Pulmonary artery endothelial cell (primary cell): ENCODE measurements around the gene KATNB1. TPM values are rescaled to one million over a fixed set of nuclear protein-coding genes. Genes with fewer than 3 reads are reported as not detected.
A peak's percentile ranks its signal among the peaks of the same experiment; 100 is the strongest.
"Not testable (repeated sequence)": the region's sequence is repeated elsewhere in the genome, so short reads cannot be mapped to it uniquely, and the experiment has no call there.

Source experiments
- DNase-seq: peaks from one replicate; pipeline ENCODE4 v3.0.0-alpha.2; 2011; ENCODE audit warnings: low read depth, low spot score
- total RNA-seq: library from RNA; depleted of rRNA; stranded (reverse); fragments of >200 nt; gene quantifications from 2 replicates; pipeline ENCODE4 v1.2.3, GENCODE V29; 2014

KATNB1 gene
- total RNA-seq, 1 donor from 2014 or later = 25.4 TPM

DNA sequence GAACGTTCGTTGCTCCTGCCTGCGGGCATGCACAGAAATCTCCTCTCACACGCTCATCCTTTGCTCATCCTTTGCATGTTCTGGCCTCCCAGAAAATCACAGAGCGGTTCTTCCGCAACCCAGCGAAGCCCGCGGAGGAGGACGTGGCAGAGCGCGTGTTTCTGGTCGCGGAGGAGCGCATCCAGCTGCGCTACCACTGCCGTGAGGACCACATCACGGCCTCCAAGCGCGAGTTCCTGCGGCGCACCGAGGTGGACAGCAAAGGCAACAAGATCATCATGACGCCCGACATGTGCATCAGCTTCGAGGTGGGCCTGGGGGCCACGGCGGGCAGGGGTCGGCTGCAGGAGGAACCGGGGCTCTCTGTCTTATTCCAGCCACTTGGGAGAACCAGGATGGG, 9.6 kb upstream of the KATNB1 start:
- DNase-seq = no peak

DNA sequence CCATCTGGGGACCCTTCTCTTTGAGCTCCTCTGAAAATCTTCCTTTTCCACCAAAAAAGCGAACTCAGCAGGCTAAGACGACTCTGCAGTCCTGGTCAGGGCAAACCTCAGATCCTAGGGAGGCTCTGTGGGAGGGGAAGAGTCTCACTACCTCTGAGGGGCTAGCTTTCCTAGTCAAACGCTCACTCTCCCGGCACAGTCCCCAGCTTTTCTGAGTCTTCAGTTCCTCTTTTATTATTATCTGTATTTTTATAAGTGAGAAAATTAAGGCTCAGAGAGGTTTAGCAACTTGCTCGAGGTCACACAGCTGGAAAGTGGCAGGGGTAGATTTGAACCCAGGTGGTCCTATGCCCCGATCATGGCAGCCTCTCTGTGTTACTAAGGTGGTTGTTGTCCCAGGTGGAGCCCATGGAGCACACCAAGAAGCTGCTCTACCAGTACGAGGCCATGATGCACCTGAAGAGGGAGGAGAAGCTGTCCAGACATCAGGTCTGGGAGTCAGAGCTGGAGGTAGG, 9.1 kb upstream of the KATNB1 start:
- no peak for DNase-seq

DNA sequence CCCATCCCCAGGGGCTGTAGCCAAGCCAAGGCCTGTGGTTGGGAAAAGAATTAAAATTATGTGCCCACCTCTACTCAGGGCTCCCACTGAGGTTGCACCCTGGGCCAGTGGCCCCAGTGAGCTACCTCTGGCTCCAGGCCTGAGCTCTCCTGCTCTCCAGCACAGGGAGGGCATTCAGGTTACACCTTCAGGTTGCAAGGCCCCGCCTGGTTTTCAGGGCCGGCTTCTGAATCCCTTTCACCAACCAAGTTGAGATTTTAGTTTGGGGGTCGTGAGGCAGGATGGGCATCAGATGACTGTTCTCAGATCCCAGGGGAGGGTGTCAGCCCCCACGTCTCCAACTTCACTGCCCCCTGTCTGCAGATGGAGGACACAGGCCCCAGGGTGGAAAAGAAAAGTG, 8.0 kb upstream of the KATNB1 start:
- DNase-seq = no peak

DNA sequence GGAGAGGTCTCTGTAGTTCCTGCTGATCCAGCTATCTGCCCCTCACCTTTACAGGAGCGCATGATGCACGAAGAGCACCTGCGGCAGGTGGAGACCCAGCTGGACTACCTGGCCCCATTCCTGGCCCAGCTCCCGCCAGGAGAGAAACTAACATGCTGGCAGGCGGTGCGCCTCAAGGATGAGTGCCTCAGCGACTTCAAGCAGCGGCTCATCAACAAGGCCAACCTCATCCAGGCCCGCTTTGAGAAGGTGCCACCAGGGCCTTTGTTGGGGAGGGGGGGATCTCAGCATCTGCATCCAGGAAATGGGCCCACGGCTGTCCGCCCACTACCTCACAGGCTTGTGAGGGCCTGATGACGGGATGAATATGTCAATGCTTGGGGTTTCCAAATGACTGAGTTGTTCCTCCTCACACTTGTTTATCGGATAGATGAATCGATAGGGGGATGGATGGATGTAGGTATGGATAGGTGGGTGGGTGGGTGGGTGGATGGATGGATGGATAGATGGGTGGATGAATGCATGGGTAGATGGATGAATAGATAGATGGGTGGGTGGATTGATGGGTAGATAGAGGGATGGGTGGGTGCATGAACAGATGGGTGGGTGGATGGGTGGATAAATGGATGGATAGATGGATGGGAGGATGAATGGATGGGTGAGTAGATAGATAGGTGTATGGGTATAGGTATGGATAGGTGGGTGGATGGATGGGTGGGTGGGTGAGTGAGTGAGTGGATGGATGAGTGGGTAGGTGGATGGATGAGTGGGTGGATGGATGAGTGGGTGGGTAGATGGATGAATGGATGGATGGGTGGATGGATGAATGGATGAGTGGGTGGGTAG, 7.0 kb upstream of the KATNB1 start:
- DNase-seq = no peak

DNA sequence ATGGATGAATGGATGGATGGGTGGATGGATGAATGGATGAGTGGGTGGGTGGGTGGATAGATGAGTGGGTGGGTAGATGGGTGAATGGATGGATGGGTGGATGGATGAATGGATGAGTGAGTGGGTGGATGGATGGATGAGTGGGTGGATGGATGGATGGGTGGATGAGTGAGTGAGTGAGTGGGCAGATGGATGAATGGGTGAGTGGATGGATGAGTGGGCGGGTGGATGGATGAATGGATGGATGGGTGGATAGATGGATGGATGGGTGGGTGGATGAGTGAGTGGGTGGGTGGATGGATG, 6.4 kb upstream of the KATNB1 start:
- DNase-seq = no peak

DNA sequence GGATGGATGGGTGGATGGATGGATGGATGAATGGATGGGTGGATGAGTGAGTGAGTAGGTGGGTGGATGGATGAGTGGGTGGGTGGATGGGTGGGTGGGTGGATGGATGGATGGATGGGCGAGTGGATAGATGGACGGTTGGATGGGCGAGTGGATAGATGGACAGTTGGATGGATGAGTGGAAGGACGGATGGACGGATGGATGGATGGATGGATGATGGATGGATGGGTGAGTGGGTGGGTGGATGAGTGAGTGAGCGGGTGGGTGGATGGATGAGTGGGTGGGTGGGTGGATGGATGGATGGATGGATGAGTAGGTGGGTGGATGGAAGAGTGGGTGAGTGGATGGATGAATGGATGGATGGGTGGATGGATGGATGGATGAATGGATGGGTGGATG, 5.7 kb upstream of the KATNB1 start:
- DNase-seq = not testable (repeated sequence)

DNA sequence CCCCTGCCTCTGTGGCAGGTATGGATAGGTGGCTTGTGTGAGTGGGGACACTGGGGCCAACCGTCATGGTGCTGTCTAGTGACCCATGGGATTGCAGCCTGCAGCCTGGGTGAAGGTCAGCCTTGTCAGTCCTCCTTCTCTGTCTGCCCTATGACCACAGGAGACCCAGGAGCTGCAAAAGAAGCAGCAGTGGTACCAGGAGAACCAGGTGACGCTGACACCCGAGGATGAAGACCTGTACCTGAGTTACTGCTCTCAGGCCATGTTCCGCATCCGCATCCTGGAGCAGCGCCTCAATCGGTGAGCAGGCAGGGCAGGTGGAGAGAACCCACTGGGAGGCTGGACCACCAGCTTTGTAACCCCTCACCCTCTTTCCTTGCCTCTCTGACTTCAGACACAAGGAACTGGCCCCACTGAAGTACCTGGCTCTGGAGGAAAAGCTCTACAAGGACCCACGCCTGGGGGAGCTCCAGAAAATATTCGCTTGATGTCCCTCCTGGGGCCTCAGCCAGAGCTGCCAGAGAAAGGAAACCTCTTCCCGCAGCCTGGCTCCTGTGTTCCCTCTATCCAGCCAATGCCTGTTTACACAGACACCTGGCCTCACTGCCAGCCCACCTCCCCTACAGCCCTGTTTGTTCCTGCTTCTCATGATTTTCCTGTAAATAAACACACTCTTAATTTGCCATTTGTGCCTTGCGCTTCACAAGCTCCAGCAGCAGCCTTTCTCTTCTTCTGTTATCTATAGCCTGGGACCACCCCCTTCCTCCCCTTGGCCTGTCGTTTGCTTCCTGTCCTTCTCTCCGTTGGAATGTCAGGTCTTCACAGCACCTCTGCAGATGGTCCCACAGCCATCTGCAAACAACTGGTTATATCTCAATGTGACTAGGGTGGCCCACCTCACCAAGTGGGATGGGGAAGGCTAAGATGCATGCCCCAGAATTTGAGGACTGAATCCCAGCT, 4.5 kb upstream of the KATNB1 start:
- DNase-seq = no peak

DNA sequence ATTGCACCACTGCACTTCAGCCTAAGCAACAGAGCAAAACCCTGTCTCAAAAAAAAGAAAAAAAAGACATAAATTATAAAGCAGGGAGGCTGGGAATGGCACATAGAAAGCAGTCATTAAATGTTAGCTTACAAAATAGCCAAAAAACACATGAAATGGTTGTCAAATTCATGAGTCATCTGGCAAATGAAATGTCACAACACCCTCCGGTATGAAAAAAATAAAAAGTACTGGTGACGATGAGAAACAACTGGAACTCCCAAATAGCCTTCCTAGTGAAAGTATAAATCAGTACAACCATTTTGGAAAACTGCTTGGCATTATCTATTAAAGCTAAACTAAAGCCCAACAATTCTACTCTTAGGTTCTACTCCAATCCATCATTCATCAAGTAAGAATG, 3.5 kb upstream of the KATNB1 start:
- DNase-seq = no peak

DNA sequence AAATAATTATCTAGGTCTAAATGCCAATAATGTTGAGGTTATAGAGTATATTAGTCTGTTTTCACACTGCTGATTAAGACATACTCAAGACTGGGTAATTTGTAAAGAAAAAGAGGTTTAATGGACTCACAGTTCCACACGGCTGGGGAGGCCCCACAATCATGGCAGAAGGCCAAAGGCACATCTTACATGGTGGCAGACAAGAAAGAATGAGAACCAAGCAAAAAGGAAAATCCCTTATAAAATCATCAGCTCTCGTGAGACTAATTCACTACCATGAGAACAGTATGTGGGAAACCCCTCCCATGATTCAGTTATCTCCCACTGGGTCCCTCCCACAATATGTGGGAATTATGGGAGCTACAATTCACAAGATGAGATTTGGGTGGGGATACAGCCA, 2.9 kb upstream of the KATNB1 start:
- DNase-seq = no peak

DNA sequence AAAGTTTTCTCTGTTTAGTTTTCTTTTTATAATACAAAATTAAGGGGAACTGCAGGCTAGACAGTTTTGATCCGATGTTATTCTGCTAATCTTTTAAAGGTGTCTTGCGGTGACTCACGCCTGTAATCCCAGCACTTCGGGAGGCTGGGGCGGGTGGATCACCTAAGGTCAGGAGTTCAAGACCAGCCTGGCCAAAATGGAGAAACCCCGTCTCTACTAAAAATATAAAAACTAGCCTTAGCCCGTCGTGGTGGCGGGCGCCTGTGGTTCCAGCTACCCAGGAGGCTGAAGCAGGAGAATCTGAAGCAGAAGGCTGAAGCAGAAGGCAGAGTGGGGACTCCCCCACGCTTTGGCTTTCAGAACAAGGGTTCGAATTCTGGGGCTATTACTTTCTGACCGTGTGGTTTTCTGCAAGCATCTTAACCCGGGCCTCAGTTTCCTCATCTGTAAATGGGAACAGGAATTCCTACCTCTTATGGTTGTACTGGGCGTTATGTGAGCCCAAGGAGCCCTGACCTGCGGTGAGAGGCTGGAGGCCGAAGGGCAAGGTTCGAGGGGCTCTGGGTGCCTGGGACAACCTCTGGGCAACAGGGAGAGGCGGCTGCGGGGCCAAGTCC, 1.2 kb upstream of the KATNB1 start:
- no peak for DNase-seq

DNA sequence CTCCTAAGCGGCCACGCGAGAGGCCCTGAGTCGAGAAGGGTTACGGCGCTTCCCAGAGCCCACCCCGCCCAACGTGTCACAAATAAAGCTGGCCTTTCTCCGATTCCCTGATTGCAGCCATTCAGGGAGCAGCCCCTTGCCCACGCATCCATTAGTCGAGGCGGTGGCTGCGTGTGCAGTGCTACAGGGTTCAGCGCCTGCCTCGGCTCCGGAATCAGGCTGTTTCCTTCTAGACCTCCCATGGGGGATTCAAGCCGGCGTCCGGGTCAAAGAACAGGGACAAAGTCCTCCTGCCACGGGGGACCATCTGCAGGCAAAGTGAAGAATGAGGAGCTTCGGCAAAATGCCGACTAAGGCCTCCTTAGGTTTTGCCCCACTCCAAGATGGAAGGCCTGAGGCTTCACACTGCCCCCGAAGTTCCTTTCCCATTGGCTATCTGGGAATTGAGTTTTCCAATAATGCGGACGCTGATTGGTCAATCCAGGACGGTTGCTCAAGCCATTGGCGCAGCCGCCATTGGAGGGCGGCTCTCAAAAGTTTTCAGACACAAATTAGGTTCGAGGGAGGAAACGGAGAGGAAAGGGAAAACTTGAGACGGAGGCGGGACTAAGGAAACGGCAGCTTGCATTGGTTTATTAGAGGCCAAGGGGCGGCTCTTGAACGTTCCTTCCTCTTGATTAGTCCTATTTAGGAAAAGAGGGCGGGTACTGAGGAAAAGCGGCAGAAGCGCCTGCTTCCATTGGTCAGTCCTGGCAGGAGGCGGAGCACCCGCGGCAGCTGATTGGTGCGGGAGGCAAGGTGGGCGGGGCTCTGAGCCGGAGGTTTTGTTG, 430 bp upstream of the KATNB1 start:
- peak; percentile 100 for DNase-seq

DNA sequence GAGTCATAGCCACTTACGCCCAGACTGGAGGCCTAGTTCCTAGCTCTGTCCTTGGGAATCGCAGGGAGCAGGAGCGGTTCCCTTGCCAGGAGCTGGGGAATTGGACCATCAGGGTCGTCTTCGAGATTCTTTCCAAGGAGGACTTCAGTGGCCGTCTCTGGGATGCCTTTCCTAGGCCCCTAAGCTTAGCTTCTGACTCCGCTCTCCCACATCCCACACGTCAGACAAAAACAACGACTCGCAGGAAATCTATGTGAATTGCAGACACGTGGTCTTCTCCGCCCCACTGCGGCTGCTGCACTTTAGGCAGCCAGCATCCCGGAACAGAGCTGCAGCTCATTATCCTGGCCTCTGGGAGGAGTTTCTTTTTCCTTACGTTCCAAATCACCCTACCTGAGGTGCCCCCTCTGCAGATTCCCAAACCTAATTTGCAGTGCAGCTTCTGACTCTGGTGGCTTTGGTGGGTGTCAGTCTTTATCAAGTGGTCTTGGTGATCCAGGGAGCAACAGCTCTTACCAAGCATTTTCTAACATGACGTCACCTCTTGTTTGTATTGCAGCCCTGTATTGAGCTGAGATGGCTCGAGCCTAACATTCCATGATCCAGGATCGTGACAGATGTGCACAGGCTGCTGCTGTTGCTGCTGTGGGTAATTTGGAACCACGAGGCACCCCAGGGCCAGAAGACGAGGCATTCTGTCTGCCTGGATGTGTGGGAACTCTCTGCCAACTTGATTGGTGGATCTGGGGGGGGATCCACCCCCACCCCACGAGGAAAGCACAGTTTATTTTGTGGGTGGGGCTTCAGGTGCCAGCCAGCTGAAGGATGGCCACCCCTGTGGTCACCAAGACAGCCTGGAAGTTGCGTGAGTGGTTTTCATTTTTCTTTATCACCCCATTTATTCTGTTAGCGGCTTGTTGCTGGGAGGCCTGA, 1.1 kb downstream of the KATNB1 start:
- peak; percentile 36 for DNase-seq

DNA sequence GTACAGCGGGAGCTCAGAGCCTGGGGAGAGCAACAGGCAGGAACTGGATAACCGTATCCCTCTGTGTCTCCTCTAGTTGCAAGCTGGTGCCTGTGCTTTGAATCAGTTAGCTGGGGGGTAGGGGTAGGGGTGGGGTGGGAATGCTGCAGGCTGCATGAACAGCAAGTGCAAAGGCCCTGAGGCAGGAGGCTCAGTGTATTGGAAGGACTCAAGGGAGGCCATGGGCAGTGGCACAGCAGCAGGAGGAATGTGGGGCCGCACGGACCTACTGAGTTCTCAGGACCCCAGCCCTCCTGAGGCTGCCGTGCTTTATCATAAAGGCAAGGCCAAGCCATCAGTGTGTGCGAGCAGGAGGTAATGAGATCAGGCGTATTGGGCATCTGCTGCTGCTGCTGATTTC, 3.3 kb downstream of the KATNB1 start:
- no peak for DNase-seq

DNA sequence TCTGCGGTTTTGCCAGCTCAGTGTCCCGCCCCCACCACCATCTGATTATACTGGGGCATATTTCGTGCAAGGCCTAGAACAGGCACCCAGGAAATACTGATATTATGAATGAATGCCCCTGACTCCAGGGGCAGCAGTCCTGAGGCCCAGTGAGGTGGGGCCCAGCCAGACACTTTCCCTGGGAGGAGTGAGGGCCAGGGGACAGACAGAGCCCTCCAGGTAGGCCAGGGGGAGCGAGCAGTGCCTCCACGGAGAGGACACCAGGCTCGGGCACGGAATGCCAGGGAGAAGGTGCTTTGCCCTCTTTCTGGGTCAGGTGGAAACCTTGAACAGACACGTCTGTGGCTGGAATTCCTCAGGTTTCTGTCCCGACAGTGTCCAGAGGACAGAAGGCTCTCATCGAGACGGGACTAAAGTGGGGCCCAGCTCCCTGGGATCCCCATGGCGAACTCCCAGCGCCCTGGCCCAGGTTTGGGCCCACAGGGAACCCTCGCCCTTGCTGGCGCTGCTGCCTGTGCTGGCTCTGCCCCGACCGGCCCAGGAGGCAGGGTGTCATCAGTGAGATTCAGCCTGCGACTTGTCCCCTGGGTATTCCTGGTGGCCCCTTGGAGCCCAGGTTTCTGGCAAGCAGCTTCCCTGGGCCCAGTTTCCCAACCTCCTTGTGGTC, 4.3 kb downstream of the KATNB1 start:
- no peak for DNase-seq

DNA sequence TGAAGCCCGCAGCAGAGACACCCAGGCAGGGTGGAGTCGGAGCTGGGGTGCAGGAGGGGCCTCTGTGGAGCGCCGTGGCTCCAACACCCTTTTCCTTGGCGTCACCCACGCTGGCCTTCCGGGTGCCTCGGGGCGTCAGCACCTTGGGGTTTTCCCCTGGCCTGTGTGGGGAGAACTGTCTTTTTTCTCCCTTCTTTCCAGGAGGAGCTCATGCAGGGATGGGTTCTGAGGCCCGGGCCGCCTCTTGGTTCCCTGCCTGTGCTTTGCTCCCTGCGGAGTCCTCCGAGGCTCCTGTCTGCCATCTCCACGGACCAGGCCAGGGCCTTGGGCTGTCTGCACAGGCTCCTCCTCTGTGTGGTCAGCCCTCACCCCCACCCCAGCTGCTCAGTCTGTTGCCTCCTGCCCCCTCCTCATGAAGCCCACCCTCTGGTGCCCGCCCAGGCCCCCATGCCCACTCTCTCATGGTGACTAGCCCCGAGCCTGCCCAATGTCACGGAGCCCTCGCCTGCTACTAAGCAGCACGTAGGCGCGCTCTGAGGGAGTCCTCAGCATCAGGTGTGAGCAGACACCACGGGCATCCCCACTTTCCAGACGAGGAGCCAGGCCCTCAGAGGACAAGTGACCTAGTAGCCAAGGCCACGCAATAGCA, 5.0 kb downstream of the KATNB1 start:
- no peak for DNase-seq

DNA sequence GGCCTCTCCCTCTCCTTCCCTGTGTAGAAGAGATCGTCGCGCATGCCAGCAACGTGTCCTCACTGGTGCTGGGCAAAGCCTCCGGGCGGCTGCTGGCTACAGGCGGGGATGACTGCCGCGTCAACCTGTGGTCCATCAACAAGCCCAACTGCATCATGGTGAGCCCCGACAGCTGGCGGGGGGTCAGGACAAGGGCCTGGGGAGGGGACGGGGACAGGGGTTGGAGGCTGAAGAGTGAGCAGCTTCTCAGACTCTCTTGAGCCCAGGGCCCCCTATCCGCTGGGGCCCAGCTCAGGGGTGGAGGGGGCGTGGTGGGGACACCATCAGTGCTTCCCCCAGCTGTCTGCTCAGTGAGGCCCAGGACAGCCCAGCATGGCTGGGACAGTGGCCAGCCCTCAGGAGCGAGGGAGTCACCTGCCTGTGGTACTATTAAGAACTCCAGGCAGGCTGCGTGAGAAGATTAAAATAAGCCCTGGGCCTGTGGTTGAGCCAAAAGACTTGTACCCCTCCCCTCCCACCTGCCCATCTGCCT, 6.2 kb downstream of the KATNB1 start:
- DNase-seq = no peak

DNA sequence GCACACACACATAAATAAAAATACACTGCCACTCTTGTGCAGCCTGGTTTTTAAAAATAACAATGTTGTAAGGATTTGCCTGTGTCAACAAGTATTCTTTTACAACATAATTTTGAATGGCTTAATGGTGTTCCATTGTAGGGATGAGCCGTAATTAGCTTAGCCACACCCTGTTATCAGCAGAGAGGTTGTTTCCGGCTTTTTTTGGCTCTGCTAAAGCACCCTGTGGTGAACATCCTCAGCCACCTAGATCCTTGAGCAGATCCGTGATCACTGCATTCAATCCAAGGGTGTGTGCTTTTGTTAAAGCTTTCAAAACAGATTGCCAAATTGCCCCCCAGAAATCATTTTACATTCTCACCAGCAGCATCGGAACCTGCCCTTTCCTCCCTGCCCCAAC, 7.0 kb downstream of the KATNB1 start:
- no peak for DNase-seq

DNA sequence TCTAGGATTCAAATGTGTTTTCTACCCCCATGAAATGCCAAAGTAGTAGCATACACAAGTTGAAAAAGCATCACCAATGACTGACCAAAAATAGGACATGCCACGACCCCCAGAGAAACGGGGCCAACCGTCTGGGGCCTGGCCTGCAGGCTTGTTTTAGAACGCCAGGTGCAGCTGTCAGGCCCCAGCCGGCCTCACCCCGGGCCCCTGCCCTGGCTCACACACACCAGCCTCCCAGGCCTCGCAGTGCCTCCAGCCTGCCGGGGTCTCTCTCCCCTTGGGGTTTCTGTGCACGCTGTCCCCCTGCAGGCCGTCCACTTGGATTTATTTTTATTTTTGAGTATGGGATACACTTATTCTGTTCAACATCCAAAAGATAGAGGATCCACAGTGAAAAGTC, 7.9 kb downstream of the KATNB1 start:
- DNase-seq = no peak
